Lung microvascular endothelial cell (primary cell): ENCODE measurements around the gene UNC5C. TPM values are rescaled to one million over a fixed set of nuclear protein-coding genes. Genes with fewer than 3 reads are reported as not detected.
A peak's percentile ranks its signal among the peaks of the same experiment; 100 is the strongest.

ENCODE experiments used
- DNase-seq, 2 donors: peaks; one replicate each; pipeline versions ENCODE4 v3.0.0 to v3.0.0-alpha.2; 2010; ENCODE audit warnings: low read depth in 2 of 2
- total RNA-seq: library from RNA; depleted of rRNA; stranded (reverse); fragments of >200 nt; gene quantifications from 2 replicates; pipeline ENCODE4 v1.2.1, GENCODE V29; 2014

UNC5C gene
- total RNA-seq = under 0.01 TPM in 2 replicates

DNA sequence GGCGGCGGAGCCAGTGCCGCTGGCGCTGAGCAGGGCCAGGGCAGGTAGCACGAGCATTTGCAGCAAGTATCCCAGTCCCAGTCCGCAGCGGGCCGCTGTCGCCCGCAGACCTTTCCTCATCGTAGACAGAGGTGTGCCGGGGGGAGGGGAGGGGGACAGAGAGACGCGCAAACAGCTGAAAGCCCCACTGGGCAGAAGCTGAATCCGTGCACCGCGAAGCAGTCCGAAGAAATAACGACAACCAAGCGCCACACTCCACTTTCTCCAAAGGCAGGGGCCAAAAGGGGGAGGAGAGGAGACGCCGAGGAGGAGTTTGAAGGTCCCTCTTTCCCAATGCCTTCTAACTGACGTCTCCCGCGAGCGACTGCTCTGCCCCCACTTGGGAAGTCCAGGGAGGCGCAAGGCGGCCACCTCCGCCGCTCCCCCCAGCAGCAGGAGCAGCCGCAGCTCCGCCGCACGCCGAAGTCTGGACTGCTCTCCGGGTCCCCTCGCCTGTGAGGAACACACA lies at the start of gene UNC5C:
Gene UNC5C (minus strand): TSS at position 236 of the 508 bp plus-strand sequence.
- DNase-seq = no peak

DNA sequence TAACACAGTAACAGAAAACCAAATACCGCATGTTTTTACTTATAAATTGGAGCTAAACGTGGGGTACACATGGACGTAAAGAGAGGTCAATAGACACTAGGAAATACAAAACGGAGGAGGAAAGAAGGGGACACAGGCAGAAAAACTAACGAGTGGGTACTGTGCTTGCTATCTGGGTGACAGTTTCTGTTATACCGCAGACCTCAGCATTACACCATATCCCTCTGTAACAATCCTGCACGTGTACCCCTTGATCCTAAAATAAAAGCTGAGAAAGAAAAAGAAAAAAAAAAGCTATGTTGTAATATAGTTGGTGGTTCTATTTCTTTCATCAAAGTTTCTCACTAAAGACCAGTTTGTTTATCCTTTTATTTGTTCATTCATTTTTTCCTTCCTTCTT lies 47.9 kb upstream of the UNC5C start:
- DNase-seq = no peak

- no peak for DNase-seq
Observed at GRCh38 chr4:95594629-95595028, 45.9 kb upstream of the UNC5C start.

- DNase-seq = no peak
Observed at GRCh38 chr4:95594013-95594412, 45.2 kb upstream of the UNC5C start.

DNA sequence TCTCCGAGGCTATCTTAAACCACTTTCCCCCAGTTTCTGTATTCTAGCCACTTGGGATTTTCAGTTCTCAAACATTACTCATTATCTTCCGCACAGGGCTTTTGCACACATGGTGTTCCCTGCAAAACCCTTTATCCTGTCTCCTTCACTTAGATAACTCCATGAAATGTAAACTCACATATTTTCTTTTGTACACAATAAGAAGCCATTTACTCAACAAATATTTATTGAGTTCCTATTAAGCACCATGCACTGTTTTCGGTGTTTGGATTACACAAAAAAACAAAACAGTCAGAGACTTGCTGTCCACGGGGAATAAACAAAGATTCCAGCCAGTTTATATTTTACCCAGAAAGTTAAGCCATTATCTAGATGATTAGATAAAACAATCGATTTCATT lies 42.5 kb upstream of the UNC5C start:
- no peak for DNase-seq

DNA sequence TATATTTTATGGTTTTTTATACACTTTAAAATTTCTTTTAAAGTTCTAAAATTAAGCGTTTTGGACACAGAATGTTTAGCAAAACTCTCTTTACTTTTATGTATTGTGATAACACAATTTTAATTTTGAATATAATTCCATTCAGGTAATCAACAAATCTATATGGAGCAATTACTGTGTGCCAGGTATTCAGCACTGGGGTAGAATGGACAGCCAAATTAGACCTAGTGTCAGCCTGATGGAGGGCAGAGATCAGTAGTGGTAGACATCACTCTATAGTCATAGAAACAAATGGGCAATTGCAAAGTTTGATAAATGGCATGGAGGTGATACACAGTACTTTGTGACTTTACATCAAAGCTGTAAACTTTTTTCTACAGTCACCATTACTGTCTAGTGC lies 41.8 kb upstream of the UNC5C start:
- no peak for DNase-seq

- DNase-seq = no peak
Observed at GRCh38 chr4:95585016-95585695, 36.4 kb upstream of the UNC5C start.

DNA sequence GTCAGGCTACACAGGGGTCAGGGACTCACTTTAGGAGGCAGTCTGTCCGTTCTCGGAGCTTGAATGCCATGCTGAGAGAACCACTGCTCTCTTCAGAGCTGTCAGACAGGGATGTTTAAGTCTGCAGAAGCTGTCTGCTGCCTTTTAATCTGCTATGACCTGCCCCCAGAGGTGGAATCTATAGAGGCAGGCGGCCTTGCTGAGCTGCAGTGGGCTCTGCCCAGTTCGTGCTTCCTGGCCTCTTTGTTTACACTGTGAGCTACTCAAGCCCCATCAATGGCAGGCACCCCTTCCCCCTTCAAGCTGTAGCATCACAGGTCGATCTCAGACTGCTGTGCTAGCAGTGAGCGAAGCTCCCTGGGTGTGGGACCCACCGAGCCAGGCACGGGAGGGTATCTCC lies 31.5 kb upstream of the UNC5C start:
- no peak for DNase-seq

- DNase-seq = peak in 1 of 2 donors; percentile 2
Observed at GRCh38 chr4:95572304-95572991, 23.7 kb upstream of the UNC5C start.

DNA sequence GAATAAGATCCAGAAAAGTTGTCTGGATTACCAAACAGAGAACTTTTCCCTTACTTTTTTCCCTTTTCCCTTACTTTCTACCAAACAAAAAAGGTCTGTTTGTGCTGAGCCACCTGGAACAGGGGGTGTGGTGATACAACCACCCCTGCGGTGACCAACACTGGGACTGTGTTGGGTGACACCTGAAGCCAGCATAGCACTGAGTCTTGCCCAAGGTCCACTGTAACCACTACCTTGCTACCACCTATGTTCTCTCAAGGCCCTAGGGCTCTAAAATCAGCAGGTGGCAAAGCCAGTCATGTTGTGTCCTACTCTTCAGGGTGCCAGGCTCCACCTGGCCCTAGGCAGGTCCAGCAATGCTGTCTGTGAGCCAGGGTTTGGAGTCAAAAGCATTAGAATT lies 22.8 kb upstream of the UNC5C start:
- DNase-seq = no peak

DNA sequence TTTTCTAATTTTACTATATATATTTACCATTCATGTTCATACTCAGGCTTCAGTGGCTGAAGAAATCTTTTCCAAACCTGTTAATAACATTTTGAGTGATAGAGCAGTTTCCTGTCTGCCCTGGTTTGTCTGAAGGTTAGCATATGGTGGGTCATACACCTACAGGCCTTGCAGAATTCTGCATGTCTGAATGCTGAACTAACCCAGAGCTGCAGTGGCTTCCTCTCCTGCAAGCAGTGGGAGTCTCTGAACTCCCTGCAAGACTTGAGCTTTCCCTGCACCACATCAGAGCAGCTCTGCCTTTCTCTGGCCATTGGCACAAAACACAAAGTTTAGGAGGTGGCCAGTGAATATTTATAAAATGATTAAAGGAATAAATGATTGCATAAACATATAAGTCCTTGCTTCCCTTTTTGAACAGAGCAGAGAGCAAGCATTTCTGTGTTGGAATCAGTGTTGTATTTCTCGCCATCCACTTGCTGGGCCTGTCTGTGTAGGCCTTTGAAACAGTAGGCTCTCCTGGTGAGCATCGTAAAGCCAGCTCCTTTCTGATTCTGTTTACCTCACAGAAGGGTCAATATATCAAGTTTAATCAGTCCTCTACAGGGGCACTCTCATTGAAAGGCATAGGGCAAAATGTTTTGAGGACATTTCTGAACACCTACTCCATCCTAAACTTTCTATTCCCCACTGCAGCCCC lies 15.0 kb upstream of the UNC5C start:
- no peak for DNase-seq

GRCh38 chr4:95560774-95561173 lies 12.0 kb upstream of the UNC5C start:
- DNase-seq = no peak

DNA sequence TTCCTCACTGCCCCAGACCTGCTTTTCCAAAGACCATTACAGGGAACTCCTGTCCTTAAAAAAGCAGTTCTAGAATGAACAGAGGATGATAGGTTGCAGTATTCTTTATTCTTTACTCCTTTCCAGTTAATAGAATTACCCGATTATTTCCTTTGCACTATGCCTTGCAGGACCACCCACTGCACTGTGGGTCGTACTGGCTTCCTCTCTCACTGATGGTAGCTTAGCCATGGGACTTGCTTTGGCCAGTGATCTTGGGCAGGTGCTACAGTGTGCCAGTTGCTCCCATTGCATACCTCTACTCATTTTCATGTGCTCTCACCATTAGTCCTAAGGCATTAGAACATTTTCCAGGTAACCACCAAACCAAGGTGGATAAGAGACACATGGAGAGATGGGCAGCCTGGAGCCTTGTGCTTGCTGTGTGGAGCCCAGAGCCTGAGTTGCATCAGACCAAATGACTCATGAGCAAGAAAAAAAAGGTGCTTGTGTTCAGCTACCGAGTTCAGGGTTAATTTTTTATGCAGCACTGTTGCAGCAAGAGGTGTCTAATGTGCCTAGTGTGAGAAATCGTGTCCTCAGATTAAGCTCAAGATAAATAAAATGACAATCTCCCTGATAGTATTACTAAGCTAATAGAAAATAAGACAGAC lies 7.6 kb upstream of the UNC5C start:
- no peak for DNase-seq

- DNase-seq = no peak
Observed at GRCh38 chr4:95552942-95553550, 4.3 kb upstream of the UNC5C start.

DNA sequence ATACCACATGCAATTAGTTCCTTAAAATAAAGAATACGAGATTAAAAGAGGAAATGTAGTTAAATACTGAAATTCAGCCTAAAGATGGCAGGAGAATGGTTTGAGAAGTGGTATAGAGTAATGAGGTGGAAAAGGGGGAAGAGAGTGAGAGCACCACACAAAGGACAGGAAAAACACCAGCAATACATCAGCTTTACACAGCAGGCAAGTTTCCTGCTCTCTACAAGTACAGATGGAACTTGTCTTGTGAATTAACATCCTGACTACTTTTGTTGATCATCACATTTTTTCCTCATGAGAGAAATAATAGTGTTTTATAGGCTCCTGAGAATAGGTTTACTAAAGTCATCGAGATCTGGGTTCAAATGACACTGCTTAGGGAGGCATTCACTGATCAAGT lies 2.9 kb upstream of the UNC5C start:
- DNase-seq = no peak

GRCh38 chr4:95550115-95550987 lies 1.6 kb upstream of the UNC5C start:
- DNase-seq = no peak

GRCh38 chr4:95549246-95550114 lies 707 bp upstream of the UNC5C start:
- DNase-seq = peak; percentile 15 to 44

GRCh38 chr4:95547715-95548471 lies 880 bp downstream of the UNC5C start:
- DNase-seq = peak in 1 of 2 donors; percentile 5
